GM12878 (cell line): ENCODE results near the gene PCDHGB2.

Experiments used
- BHLHE40 ChIP-seq, 2 experiments: fragments of 450-650 bp in 1 of 2; IDR thresholded peaks; 2 replicates each; pipeline ENCODE4 v1.6.1; 2011 to 2017; ENCODE audit warnings: low read depth in 2 of 2, borderline replicate concordance in 1 of 2, improper control_type of control experiment in 1 of 2, low read length in 1 of 2, mild to moderate bottlenecking in 1 of 2
- NFYA ChIP-seq: IDR thresholded peaks from 2 replicates; pipeline ENCODE4 v1.6.1; 2011; ENCODE audit warnings: low read depth, mild to moderate bottlenecking, low read length, improper control_type of control experiment, borderline replicate concordance
- POLR2A ChIP-seq: IDR thresholded peaks from 2 replicates; pipeline ENCODE4 v1.6.1; 2011; ENCODE audit warnings: low read depth, mild to moderate bottlenecking, low read length
- POLR2AphosphoS5 ChIP-seq: IDR thresholded peaks from 2 replicates; pipeline ENCODE4 v1.6.1; 2011; ENCODE audit warnings: mild to moderate bottlenecking, low read length, inconsistent platforms
- TF ChIP-seq, protein P1 (sequence below): IDR thresholded peaks from 2 replicates; pipeline ENCODE4 v1.6.1; 2011; ENCODE audit warnings: low read depth, mild to moderate bottlenecking, low read length, moderate library complexity, borderline replicate concordance; ENCODE audit errors: extremely low read depth
- TF ChIP-seq, protein P2 (sequence below), 3 experiments: IDR thresholded peaks in 2 of 3; conservative IDR thresholded peaks in 1 of 3; 2 replicates each; pipeline ENCODE4 v1.5.1; 2011; ENCODE audit warnings: low read depth in 3 of 3, low read length in 3 of 3, mild to moderate bottlenecking in 3 of 3, control low read depth in 2 of 3, moderate library complexity in 2 of 3, inconsistent platforms in 1 of 3, mixed read lengths in 1 of 3; ENCODE audit not compliant: control insufficient read depth in 2 of 3, insufficient read depth in 1 of 3; ENCODE audit errors: extremely low read depth in 1 of 3

GRCh38 chr5:141345327-141345726 is 14.5 kb upstream of the PCDHGB2 start:
- TF ChIP-seq NFYA: no peak
- TF ChIP-seq POLR2A: no peak
- no peak for TF ChIP-seq BHLHE40 (IDR thresholded peaks at IDR 0.05; ENCODE audit: borderline replicate concordance in 1 of 2, low read depth in 2 of 2, low read length in 1 of 2)
- TF ChIP-seq, protein P1, sequence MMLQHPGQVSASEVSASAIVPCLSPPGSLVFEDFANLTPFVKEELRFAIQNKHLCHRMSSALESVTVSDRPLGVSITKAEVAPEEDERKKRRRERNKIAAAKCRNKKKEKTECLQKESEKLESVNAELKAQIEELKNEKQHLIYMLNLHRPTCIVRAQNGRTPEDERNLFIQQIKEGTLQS: no peak
- TF ChIP-seq POLR2AphosphoS5: no peak
- TF ChIP-seq, protein P2, sequence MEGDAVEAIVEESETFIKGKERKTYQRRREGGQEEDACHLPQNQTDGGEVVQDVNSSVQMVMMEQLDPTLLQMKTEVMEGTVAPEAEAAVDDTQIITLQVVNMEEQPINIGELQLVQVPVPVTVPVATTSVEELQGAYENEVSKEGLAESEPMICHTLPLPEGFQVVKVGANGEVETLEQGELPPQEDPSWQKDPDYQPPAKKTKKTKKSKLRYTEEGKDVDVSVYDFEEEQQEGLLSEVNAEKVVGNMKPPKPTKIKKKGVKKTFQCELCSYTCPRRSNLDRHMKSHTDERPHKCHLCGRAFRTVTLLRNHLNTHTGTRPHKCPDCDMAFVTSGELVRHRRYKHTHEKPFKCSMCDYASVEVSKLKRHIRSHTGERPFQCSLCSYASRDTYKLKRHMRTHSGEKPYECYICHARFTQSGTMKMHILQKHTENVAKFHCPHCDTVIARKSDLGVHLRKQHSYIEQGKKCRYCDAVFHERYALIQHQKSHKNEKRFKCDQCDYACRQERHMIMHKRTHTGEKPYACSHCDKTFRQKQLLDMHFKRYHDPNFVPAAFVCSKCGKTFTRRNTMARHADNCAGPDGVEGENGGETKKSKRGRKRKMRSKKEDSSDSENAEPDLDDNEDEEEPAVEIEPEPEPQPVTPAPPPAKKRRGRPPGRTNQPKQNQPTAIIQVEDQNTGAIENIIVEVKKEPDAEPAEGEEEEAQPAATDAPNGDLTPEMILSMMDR (IDR thresholded peaks at IDR 0.05 in 2 of 3, conservative IDR thresholded peaks at IDR 0.05 in 1 of 3; ENCODE audit: control insufficient read depth in 2 of 3, extremely low read depth in 1 of 3, insufficient read depth in 1 of 3, low read depth in 3 of 3, low read length in 3 of 3): no peak
